IMR-90 (cell line): ENCODE data around the gene PHLPP2. TPM values are rescaled to one million over a fixed set of nuclear protein-coding genes. Genes with fewer than 3 reads are reported as not detected.

ENCODE experiments used
- ATAC-seq: fragments of 200-7000 bp; cut with Tn5 transposase; 2 replicates; pipeline ENCODE4 v1.9.1; 2020; ENCODE audit warnings: low read depth, mild to moderate bottlenecking, moderate library complexity
- BruUV-seq: library from RNA; stranded (reverse); fragments of 400-500 nt; replicated peaks from 2 replicates; lab custom pipeline; 2021; lab: Mats Ljungman, UMichigan
- CTCF ChIA-PET: fragments of 300-600 bp; formaldehyde crosslinking; extraction: SDS; loops from one replicate; lab custom pipeline; 2021; ENCODE audit warnings: antibody characterized with exemption; lab: Yijun Ruan, JAX
- POLR2A ChIA-PET: fragments of 300-600 bp; sonication (Branson Sonifier 250); formaldehyde crosslinking; loops from one replicate; lab custom pipeline; 2022; ENCODE audit warnings: antibody characterized with exemption; ENCODE audit not compliant: unreplicated experiment; lab: Charles Lee
- DNase-seq: peaks from one replicate; pipeline ENCODE4 v3.0.0; 2013
- H2AFZ ChIP-seq: replicated peaks from 2 replicates; pipeline ENCODE3; 2013; ENCODE audit warnings: low read length, mild to moderate bottlenecking; ENCODE audit not compliant: poor library complexity
- H2AK5ac ChIP-seq: 2 replicates; pipeline ENCODE4 v1.6.1; 2013; ENCODE audit warnings: low read depth, low read length, inconsistent platforms
- H2AK9ac ChIP-seq: replicated peaks from 2 replicates; pipeline ENCODE3; 2013; ENCODE audit warnings: mild to moderate bottlenecking, low read depth, low read length, moderate library complexity; ENCODE audit not compliant: poor library complexity
- H2BK120ac ChIP-seq: 2 replicates; pipeline ENCODE4 v1.6.1; 2013; ENCODE audit warnings: low read depth, low read length, inconsistent platforms
- H2BK15ac ChIP-seq: 3 replicates; pipeline ENCODE4 v1.6.1; 2013; ENCODE audit warnings: low read depth, low read length, inconsistent platforms
- H2BK20ac ChIP-seq: 2 replicates; pipeline ENCODE4 v1.6.1; 2013; ENCODE audit warnings: low read depth, mild to moderate bottlenecking, inconsistent platforms, low read length, moderate library complexity
- H2BK5ac ChIP-seq: 2 replicates; pipeline ENCODE4 v1.6.1; 2013; ENCODE audit warnings: mild to moderate bottlenecking, low read depth, low read length, inconsistent platforms; ENCODE audit not compliant: poor library complexity, severe bottlenecking
- H3K14ac ChIP-seq: replicated peaks from 2 replicates; pipeline ENCODE4 v1.6.1; 2013; ENCODE audit warnings: low read depth, low read length, inconsistent platforms
- H3K18ac ChIP-seq: 2 replicates; pipeline ENCODE4 v1.6.1; 2013; ENCODE audit warnings: low read depth, low read length, control low read depth
- H3K23ac ChIP-seq: 2 replicates; pipeline ENCODE4 v1.6.1; 2013; ENCODE audit warnings: low read depth, low read length, inconsistent platforms
- H3K27ac ChIP-seq: 2 replicates; pipeline ENCODE4 v1.5.1; 2013; ENCODE audit warnings: mild to moderate bottlenecking, control low read depth, low read length; ENCODE audit not compliant: insufficient read depth
- H3K27me3 ChIP-seq: 2 replicates; pipeline ENCODE4 v1.6.1; 2013; ENCODE audit warnings: low read length; ENCODE audit not compliant: control insufficient read depth, insufficient read depth
- H3K36me3 ChIP-seq: 2 replicates; pipeline ENCODE4 v1.6.1; 2013; ENCODE audit warnings: low read length, mixed read lengths; ENCODE audit not compliant: control insufficient read depth, insufficient read depth
- H3K4ac ChIP-seq: 2 replicates; pipeline ENCODE4 v1.6.1; 2013; ENCODE audit warnings: low read depth, low read length, inconsistent platforms
- H3K4me1 ChIP-seq: 2 replicates; pipeline ENCODE4 v1.6.1; 2013; ENCODE audit warnings: low read length, mixed read lengths; ENCODE audit not compliant: control insufficient read depth, insufficient read depth
- H3K4me2 ChIP-seq: 2 replicates; pipeline ENCODE4 v1.6.1; 2013; ENCODE audit warnings: low read depth, mild to moderate bottlenecking, control low read depth, low read length, moderate library complexity
- H3K4me3 ChIP-seq: 2 replicates; pipeline ENCODE4 v1.5.1; 2013; ENCODE audit warnings: low read depth, mild to moderate bottlenecking, control low read depth, low read length, moderate library complexity; ENCODE audit not compliant: insufficient read depth
- H3K56ac ChIP-seq: 2 replicates; pipeline ENCODE4 v1.6.1; 2013; ENCODE audit warnings: low read length, inconsistent platforms; ENCODE audit not compliant: insufficient read depth; ENCODE audit errors: extremely low read depth
- H3K79me1 ChIP-seq, 2 experiments: 2 replicates each; pipeline ENCODE4 v1.6.1; 2013; ENCODE audit warnings: low read length in 2 of 2, inconsistent platforms in 1 of 2, low read depth in 1 of 2
- H3K9ac ChIP-seq: 2 replicates; pipeline ENCODE4 v1.6.1; 2013; ENCODE audit warnings: low read depth, low read length, control low read depth
- H3K9me1 ChIP-seq: 2 replicates; pipeline ENCODE4 v1.6.1; 2013; ENCODE audit warnings: low read length, inconsistent platforms; ENCODE audit not compliant: insufficient read depth
- H3K9me3 ChIP-seq: 2 replicates; pipeline ENCODE4 v1.6.1; 2013; ENCODE audit warnings: low read length; ENCODE audit not compliant: control insufficient read depth, insufficient read depth
- H4K20me1 ChIP-seq: 2 replicates; pipeline ENCODE4 v1.6.1; 2013; ENCODE audit warnings: low read length, inconsistent platforms; ENCODE audit not compliant: insufficient read depth
- H4K5ac ChIP-seq: 2 replicates; pipeline ENCODE4 v1.6.1; 2013; ENCODE audit warnings: mild to moderate bottlenecking, low read depth, low read length, control low read depth
- H4K8ac ChIP-seq, 2 experiments: 2 replicates each; pipeline ENCODE4 v1.6.1; 2013; ENCODE audit warnings: low read depth in 2 of 2, low read length in 2 of 2, control low read depth in 1 of 2, inconsistent platforms in 1 of 2
- H4K91ac ChIP-seq: 2 replicates; pipeline ENCODE4 v1.6.1; 2013; ENCODE audit warnings: low read depth, low read length, inconsistent platforms; ENCODE audit not compliant: insufficient read depth
- MAZ ChIP-seq: IDR thresholded peaks from 2 replicates; pipeline ENCODE4 v1.6.1; 2012; ENCODE audit warnings: low read depth, mild to moderate bottlenecking, low read length, improper control_type of control experiment, moderate library complexity, borderline replicate concordance
- SMC3 ChIP-seq: fragments of 150-350 bp; IDR thresholded peaks from 2 replicates; pipeline ENCODE4 v1.6.1; 2016; ENCODE audit warnings: low read depth, mild to moderate bottlenecking, antibody characterized with exemption, low read length, moderate library complexity
- WGBS, 2 experiments: methylation state at CpG; one replicate each; pipeline versions ENCODE4 v1.1.5 to v1.1.7; 2013; ENCODE audit warnings: missing lambda C conversion rate in 2 of 2; ENCODE audit not compliant: insufficient read length in 1 of 2; ENCODE audit errors: extremely low coverage in 2 of 2; 5-methylcytosine and 5-hydroxymethylcytosine counted together
- dilution Hi-C: fragments of 300-500 bp; cut with HindIII; formaldehyde crosslinking; loops from one replicate; pipeline ENCODE4 v1.14.3; 2018; ENCODE audit warnings: low sequenced_read_pairs; ENCODE audit not compliant: unreplicated experiment
- in situ Hi-C: fragments of 300-500 bp; cut with MboI; formaldehyde crosslinking; loops from 3 replicates; pipeline ENCODE4 v1.14.3; 2019; ENCODE audit warnings: low sequenced_read_pairs, inconsistent platforms, mixed read lengths
- intact Hi-C: fragments of 100-400 bp; cut with micrococcal nuclease; formaldehyde crosslinking; loops from 2 replicates; pipeline ENCODE4 v1.10.0; 2022
- polyA plus RNA-seq, 3 experiments: library from polyadenylated mRNA; depleted of rRNA; stranded (reverse); fragments of >200 nt; gene quantifications; 2 replicates each; pipeline ENCODE4 v1.2.3, GENCODE V29; 2012; ENCODE audit warnings: low replicate concordance in 1 of 3
- total RNA-seq: library from RNA; depleted of rRNA; stranded (reverse); fragments of >200 nt; gene quantifications from 2 replicates; pipeline ENCODE4 v1.2.3, GENCODE V29; 2012

The PHLPP2 gene
- total and polyA plus RNA-seq, 2 of the 4 experiments (the other 2 are of a cell fraction) = 6.8 to 10.2 TPM

- TF ChIP-seq SMC3 = no peak
These were observed 3.2 kb upstream of the PHLPP2 start (continued) for GRCh38 chr16:71727551-71728324.

- BruUV-seq = no TSS peak
- Histone ChIP-seq H3K79me1 (peaks cover 0 to 14% of the 10 kb centered on the region in 2 experiments; a peak in 3 of 4 replicates), H3K9me1 (no peaks in the 10 kb centered on the region; the same call in 1 of the 2 replicates), H4K5ac (no peak overlapping the region), H3K4me2 (no peak overlapping the region), H3K4ac (no peak overlapping the region), H3K14ac (no peak overlapping the region), H3K23ac (no peak overlapping the region), H2BK15ac (no peak overlapping the region), H3K36me3 (peaks cover 3% of the 10 kb centered on the region), H4K8ac (no peak overlapping the region), H3K56ac (no peak overlapping the region), H3K9me3 (no peaks in the 10 kb centered on the region), H3K27ac (no peak overlapping the region), H2AFZ (no peak overlapping the region), H2AK9ac (no peak overlapping the region), H2BK120ac (no peak overlapping the region), H2AK5ac (no peak overlapping the region), H3K4me1 (peaks cover 5% of the 10 kb centered on the region), H3K27me3 (no peaks in the 10 kb centered on the region), H2BK20ac (no peak overlapping the region), H3K4me3 (no peak overlapping the region), H3K9ac (no peak overlapping the region), H3K18ac (no peak overlapping the region), H4K91ac (no peak overlapping the region), H2BK5ac (no peak overlapping the region), H4K20me1 (peaks cover 7% of the 10 kb centered on the region)
- in situ Hi-C loops (no loop called here), dilution Hi-C loops (no loop called here), intact Hi-C loops (no loop called here)
- 100% methylated on average over 1 of the region's 4 CpGs; no CpG with 5 or more reads in 1 of the 2 experiments for WGBS, 2 experiments
- DNase-seq (no peak), ATAC-seq (no peak)
- ChIA-PET CTCF (interaction anchor here (0.6 kb wide), 1 partner anchor 29 kb away, joined by 4 read pairs; no protein-coding TSS in a partner anchor), POLR2A (no interaction called here)
- no peak for TF ChIP-seq MAZ
These were observed 2.2 kb upstream of the PHLPP2 start for GRCh38 chr16:71726476-71727315.
